ENCODE measurements around the gene TNNC1.

Gene TNNC1

DNA sequence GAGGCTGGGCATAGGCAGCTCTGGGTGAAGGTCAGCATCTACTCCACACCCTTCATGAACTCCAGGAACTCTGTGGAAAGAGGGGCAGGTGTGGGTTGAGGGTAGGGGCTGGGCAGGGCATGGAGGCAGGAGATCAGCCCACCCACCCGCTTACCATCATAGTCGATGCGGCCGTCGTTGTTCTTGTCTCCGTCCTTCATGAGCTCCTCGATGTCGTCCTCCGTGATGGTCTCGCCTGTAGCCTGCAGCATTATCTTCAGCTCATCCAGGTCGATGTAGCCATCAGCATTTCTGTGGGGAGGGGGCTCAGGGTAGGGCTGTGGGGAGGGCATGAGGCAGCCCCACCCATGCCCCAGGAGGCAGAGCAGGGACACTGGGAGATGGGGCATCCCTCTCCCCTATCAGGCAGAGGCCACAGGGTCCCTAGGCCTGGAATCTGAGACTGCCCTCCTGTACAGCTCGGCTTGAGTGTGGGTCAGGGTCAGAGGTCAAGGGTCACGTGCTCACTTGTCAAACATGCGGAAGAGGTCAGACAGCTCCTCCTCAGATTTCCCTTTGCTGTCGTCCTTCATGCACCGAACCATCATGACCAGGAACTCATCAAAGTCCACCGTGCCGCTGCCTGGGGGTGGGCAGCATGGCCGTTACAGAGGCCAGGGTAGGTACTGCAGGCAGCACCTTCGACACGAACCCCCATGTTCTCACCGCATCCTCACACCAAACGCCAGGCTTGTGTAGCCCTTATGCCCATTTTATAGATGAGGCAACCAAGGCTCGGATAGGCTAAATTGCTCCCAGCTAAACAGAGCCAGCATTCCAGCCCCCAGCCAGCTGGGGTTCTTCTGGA is 2.4 kb downstream of the TNNC1 start (continued):
- TF ChIP-seq, protein P1, sequence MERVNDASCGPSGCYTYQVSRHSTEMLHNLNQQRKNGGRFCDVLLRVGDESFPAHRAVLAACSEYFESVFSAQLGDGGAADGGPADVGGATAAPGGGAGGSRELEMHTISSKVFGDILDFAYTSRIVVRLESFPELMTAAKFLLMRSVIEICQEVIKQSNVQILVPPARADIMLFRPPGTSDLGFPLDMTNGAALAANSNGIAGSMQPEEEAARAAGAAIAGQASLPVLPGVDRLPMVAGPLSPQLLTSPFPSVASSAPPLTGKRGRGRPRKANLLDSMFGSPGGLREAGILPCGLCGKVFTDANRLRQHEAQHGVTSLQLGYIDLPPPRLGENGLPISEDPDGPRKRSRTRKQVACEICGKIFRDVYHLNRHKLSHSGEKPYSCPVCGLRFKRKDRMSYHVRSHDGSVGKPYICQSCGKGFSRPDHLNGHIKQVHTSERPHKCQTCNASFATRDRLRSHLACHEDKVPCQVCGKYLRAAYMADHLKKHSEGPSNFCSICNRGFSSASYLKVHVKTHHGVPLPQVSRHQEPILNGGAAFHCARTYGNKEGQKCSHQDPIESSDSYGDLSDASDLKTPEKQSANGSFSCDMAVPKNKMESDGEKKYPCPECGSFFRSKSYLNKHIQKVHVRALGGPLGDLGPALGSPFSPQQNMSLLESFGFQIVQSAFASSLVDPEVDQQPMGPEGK (CRISPR knock-in tag; IDR thresholded peaks at IDR 0.05; ENCODE audit: borderline replicate concordance) = no peak
- TF ChIP-seq SNAI2 (CRISPR knock-in tag; IDR thresholded peaks at IDR 0.05) (no peak), ISL1 (CRISPR knock-in tag; IDR thresholded peaks at IDR 0.05) (no peak), OSR1 (CRISPR knock-in tag; IDR thresholded peaks at IDR 0.05) (no peak), CSDC2 (CRISPR knock-in tag; IDR thresholded peaks at IDR 0.05) (no peak)

DNA sequence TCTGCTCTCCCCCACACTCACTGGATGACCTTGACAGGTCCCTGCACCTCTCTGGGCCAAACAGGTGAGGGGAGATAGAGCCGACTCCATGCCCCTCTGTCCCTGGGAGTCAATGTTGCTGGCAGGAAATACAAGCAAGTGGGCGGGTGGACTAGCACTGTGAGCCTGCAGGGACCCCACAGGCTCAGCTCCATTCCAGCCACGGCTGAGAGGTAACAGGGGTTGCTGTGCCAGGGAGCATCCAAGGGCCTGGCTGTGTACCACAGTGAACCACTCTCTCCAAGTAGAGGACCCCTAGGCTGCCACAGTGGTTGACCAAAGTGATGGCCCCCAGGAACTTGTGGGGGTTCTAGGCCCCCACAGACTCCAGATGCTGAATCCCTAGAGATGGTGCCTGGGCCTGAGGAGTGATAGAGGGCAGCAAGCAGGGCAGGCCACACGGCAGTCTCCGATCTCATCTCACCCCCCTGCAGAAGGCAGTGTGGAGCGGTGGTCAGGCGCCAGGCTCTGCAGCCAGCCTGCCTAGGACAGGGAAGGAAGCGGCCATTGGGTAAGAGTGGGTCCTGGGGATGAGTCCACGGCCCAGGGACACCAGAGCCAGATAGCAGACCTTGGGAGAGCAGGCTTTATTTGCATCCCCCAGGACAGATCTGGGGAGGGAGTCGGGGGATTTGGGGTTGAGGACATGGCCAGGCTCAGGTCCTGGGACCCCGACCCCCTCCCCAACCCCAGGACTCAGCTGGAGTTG is 3.2 kb downstream of the TNNC1 start:
- no peak for ATAC-seq
- TF ChIP-seq, protein P2, sequence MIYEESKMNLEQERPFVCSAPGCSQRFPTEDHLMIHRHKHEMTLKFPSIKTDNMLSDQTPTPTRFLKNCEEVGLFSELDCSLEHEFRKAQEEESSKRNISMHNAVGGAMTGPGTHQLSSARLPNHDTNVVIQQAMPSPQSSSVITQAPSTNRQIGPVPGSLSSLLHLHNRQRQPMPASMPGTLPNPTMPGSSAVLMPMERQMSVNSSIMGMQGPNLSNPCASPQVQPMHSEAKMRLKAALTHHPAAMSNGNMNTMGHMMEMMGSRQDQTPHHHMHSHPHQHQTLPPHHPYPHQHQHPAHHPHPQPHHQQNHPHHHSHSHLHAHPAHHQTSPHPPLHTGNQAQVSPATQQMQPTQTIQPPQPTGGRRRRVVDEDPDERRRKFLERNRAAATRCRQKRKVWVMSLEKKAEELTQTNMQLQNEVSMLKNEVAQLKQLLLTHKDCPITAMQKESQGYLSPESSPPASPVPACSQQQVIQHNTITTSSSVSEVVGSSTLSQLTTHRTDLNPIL (CRISPR knock-in tag; IDR thresholded peaks at IDR 0.05; ENCODE audit: low read depth) = no peak
- TF ChIP-seq ARNTL (CRISPR knock-in tag; IDR thresholded peaks at IDR 0.05; ENCODE audit: borderline replicate concordance, low read depth) = no peak
- TF ChIP-seq, protein P3, sequence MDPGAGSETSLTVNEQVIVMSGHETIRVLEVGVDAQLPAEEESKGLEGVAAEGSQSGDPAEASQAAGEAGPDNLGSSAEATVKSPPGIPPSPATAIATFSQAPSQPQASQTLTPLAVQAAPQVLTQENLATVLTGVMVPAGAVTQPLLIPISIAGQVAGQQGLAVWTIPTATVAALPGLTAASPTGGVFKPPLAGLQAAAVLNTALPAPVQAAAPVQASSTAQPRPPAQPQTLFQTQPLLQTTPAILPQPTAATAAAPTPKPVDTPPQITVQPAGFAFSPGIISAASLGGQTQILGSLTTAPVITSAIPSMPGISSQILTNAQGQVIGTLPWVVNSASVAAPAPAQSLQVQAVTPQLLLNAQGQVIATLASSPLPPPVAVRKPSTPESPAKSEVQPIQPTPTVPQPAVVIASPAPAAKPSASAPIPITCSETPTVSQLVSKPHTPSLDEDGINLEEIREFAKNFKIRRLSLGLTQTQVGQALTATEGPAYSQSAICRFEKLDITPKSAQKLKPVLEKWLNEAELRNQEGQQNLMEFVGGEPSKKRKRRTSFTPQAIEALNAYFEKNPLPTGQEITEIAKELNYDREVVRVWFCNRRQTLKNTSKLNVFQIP (CRISPR knock-in tag; IDR thresholded peaks at IDR 0.05; ENCODE audit: borderline replicate concordance, low read depth) = no peak
- TF ChIP-seq RARB (CRISPR knock-in tag; IDR thresholded peaks at IDR 0.05) = no peak
- no peak for TF ChIP-seq ISL1 (CRISPR knock-in tag; IDR thresholded peaks at IDR 0.05)
- no peak for TF ChIP-seq BACH2 (CRISPR knock-in tag; IDR thresholded peaks at IDR 0.05; ENCODE audit: borderline replicate concordance)
- TF ChIP-seq PPARA (CRISPR knock-in tag; IDR thresholded peaks at IDR 0.05; ENCODE audit: borderline replicate concordance) = no peak
- no peak for TF ChIP-seq SNAI2 (CRISPR knock-in tag; IDR thresholded peaks at IDR 0.05)
- no peak for TF ChIP-seq ZNF8 (CRISPR knock-in tag; IDR thresholded peaks at IDR 0.05)
- no peak for TF ChIP-seq OSR1 (CRISPR knock-in tag; IDR thresholded peaks at IDR 0.05)
- no peak for TF ChIP-seq ZFP3 (CRISPR knock-in tag; IDR thresholded peaks at IDR 0.05)
- no peak for TF ChIP-seq CSDC2 (CRISPR knock-in tag; IDR thresholded peaks at IDR 0.05)
- TF ChIP-seq, protein P1 (CRISPR knock-in tag; IDR thresholded peaks at IDR 0.05; ENCODE audit: borderline replicate concordance) = no peak

DNA sequence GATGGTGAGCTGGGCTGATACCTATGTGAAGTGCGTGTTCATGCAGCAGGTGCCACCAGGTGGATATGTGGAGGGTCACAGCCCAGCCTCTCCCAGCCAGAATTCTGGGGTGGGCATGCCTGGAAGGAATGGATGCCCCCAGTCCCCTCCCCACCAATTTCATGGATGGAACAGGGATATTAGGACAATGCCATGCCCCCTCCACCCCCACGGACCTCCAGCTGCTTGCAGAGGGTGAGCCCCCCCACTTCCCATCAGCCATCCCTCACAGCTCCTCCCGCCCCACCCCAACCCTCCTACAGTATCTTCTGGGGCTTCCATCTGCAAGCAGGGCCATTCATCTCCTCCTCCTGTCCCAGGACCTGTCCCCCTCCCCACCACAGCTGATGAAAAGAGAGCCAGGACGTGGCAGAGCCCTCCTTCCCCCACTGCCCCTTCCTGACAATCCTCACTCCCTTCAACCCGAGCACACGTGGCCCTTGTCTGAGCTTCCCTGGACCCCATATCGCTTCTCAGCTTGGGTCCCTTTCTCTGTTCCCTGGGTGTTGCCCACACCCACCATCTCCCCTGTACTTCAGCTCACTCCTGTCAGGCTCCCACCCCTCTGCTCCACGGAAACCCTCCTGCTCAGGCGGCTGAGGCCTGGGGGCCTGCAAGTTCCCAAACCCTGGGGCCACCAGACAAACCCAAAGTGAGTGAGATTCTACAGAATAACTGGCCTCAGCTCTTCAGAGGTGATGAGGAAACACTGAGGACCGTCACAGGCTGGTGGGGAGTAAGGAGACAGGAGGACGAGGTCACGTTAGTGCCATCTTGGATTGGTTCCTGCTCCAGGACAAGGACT is 6.1 kb downstream of the TNNC1 start:
- ATAC-seq = no peak
- TF ChIP-seq, protein P4, sequence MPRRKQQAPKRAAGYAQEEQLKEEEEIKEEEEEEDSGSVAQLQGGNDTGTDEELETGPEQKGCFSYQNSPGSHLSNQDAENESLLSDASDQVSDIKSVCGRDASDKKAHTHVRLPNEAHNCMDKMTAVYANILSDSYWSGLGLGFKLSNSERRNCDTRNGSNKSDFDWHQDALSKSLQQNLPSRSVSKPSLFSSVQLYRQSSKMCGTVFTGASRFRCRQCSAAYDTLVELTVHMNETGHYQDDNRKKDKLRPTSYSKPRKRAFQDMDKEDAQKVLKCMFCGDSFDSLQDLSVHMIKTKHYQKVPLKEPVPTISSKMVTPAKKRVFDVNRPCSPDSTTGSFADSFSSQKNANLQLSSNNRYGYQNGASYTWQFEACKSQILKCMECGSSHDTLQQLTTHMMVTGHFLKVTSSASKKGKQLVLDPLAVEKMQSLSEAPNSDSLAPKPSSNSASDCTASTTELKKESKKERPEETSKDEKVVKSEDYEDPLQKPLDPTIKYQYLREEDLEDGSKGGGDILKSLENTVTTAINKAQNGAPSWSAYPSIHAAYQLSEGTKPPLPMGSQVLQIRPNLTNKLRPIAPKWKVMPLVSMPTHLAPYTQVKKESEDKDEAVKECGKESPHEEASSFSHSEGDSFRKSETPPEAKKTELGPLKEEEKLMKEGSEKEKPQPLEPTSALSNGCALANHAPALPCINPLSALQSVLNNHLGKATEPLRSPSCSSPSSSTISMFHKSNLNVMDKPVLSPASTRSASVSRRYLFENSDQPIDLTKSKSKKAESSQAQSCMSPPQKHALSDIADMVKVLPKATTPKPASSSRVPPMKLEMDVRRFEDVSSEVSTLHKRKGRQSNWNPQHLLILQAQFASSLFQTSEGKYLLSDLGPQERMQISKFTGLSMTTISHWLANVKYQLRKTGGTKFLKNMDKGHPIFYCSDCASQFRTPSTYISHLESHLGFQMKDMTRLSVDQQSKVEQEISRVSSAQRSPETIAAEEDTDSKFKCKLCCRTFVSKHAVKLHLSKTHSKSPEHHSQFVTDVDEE (CRISPR knock-in tag; IDR thresholded peaks at IDR 0.05) = no peak
- TF ChIP-seq ZNF8 (CRISPR knock-in tag; IDR thresholded peaks at IDR 0.05) (no peak), ESRRG (CRISPR knock-in tag; IDR thresholded peaks at IDR 0.05) (no peak), OSR1 (CRISPR knock-in tag; IDR thresholded peaks at IDR 0.05) (no peak), GLIS3 (CRISPR knock-in tag; IDR thresholded peaks at IDR 0.05) (no peak), ARNTL (CRISPR knock-in tag; IDR thresholded peaks at IDR 0.05; ENCODE audit: borderline replicate concordance, low read depth) (no peak)
- TF ChIP-seq, protein P5, sequence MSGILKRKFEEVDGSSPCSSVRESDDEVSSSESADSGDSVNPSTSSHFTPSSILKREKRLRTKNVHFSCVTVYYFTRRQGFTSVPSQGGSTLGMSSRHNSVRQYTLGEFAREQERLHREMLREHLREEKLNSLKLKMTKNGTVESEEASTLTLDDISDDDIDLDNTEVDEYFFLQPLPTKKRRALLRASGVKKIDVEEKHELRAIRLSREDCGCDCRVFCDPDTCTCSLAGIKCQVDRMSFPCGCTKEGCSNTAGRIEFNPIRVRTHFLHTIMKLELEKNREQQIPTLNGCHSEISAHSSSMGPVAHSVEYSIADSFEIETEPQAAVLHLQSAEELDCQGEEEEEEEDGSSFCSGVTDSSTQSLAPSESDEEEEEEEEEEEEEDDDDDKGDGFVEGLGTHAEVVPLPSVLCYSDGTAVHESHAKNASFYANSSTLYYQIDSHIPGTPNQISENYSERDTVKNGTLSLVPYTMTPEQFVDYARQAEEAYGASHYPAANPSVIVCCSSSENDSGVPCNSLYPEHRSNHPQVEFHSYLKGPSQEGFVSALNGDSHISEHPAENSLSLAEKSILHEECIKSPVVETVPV (CRISPR knock-in tag; IDR thresholded peaks at IDR 0.05) = no peak
- TF ChIP-seq, protein P1 (CRISPR knock-in tag; IDR thresholded peaks at IDR 0.05; ENCODE audit: borderline replicate concordance) = no peak
